SK-N-SH (cell line): Measurements from ENCODE around the gene RFTN1. TPM values are rescaled to one million over a fixed set of nuclear protein-coding genes. Genes with fewer than 3 reads are reported as not detected.

Experiments used
- CTCF ChIA-PET: fragments of 300-600, 350-600 bp; formaldehyde crosslinking; extraction: SDS; loops from one replicate; lab custom pipeline; 2021; lab: Yijun Ruan, JAX
- POLR2A ChIA-PET: fragments of 350-600 bp; sonication (Branson Sonifier 250); formaldehyde crosslinking; extraction: SDS; loops from one replicate; lab custom pipeline; 2020; ENCODE audit warnings: antibody characterized with exemption, inconsistent platforms; lab: Yijun Ruan, JAX
- DNase-seq: peaks from one replicate; pipeline ENCODE4 v3.0.0; 2012
- H2AFZ ChIP-seq: fragments of 200-600 bp; sonication (generic); 2 replicates; pipeline ENCODE4 v1.8.1; 2016; ENCODE audit warnings: antibody characterized with exemption, mild to moderate bottlenecking, low read depth
- H3F3A ChIP-seq: fragments of 200-600 bp; sonication (generic); replicated peaks from 2 replicates; pipeline ENCODE3; 2016; ENCODE audit warnings: antibody characterized with exemption, mild to moderate bottlenecking; ENCODE audit not compliant: insufficient read depth
- H3K27ac ChIP-seq, 2 experiments: fragments of 200-500 bp in 1 of 2; fragments of 200-600 bp in 1 of 2; sonication (Bioruptor generic) in 1 of 2; sonication (generic), shearing (Covaris generic) in 1 of 2; 2 replicates each; pipeline versions ENCODE4 v1.5.1 to v1.6.1; 2014 to 2016; ENCODE audit warnings: low read depth in 2 of 2, inconsistent platforms in 1 of 2, low read length in 1 of 2, mild to moderate bottlenecking in 1 of 2, mixed read lengths in 1 of 2
- H3K27me3 ChIP-seq: fragments of 200-600 bp; sonication (generic), shearing (Covaris generic); 2 replicates; pipeline ENCODE4 v1.6.1; 2016; ENCODE audit warnings: mixed run types; ENCODE audit not compliant: insufficient read depth
- H3K36me3 ChIP-seq, 2 experiments: fragments of 200-500 bp in 1 of 2; fragments of 200-600 bp in 1 of 2; sonication (Bioruptor generic) in 1 of 2; sonication (generic) in 1 of 2; replicated peaks in 1 of 2; 2 replicates each; pipeline versions ENCODE3 to v1.5.1; 2014 to 2016; ENCODE audit warnings: low read length in 1 of 2, mild to moderate bottlenecking in 1 of 2; ENCODE audit not compliant: insufficient read depth in 2 of 2, control insufficient read depth in 1 of 2
- H3K4me1 ChIP-seq, 2 experiments: fragments of 200-500 bp in 1 of 2; fragments of 200-600 bp in 1 of 2; sonication (Bioruptor generic) in 1 of 2; sonication (generic), shearing (Covaris generic) in 1 of 2; 2 replicates each; pipeline versions ENCODE4 v1.5.1 to v1.6.1; 2014 to 2016; ENCODE audit warnings: low read depth in 1 of 2, low read length in 1 of 2, mixed run types in 1 of 2; ENCODE audit not compliant: insufficient read depth in 2 of 2, control insufficient read depth in 1 of 2
- H3K4me2 ChIP-seq: fragments of 200-600 bp; sonication (generic), shearing (Covaris generic); 2 replicates; pipeline ENCODE4 v1.6.1; 2017; ENCODE audit warnings: mixed run types
- H3K4me3 ChIP-seq, 2 experiments: fragments of 200-500 bp in 1 of 2; fragments of 200-600 bp in 1 of 2; sonication (Bioruptor generic) in 1 of 2; sonication (generic), shearing (Covaris generic) in 1 of 2; 2 replicates each; pipeline versions ENCODE4 v1.5.1 to v1.8.1; 2014 to 2016; ENCODE audit warnings: low read depth in 2 of 2, inconsistent platforms in 1 of 2, low read length in 1 of 2, mild to moderate bottlenecking in 1 of 2, mixed read lengths in 1 of 2, moderate library complexity in 1 of 2
- H3K79me2 ChIP-seq: fragments of 200-600 bp; sonication (generic); 2 replicates; pipeline ENCODE4 v1.8.1; 2017; ENCODE audit warnings: mild to moderate bottlenecking; ENCODE audit not compliant: insufficient read depth
- H3K9ac ChIP-seq: fragments of 200-600 bp; sonication (generic); 2 replicates; pipeline ENCODE4 v1.6.1; 2017; ENCODE audit warnings: mixed run types
- H3K9me2 ChIP-seq: fragments of 200-600 bp; sonication (generic); 2 replicates; pipeline ENCODE4 v1.6.1; 2017; ENCODE audit warnings: mixed run types
- H3K9me3 ChIP-seq: fragments of 200-600 bp; sonication (generic); 2 replicates; pipeline ENCODE4 v1.6.1; 2017; ENCODE audit warnings: mixed run types, mild to moderate bottlenecking, moderate library complexity
- H4K20me1 ChIP-seq: fragments of 200-600 bp; sonication (generic); 2 replicates; pipeline ENCODE4 v1.6.1; 2017; ENCODE audit warnings: mild to moderate bottlenecking, mixed run types; ENCODE audit not compliant: insufficient read depth
- CHD2 ChIP-seq: fragments of 150-350 bp; IDR thresholded peaks from 2 replicates; pipeline ENCODE4 v1.6.1; 2018; ENCODE audit warnings: low read length; ENCODE audit not compliant: partially characterized antibody
- ELF1 ChIP-seq: IDR thresholded peaks from 2 replicates; pipeline ENCODE4 v1.4.0; 2012
- EZH2phosphoT487 ChIP-seq: fragments of 200-600 bp; sonication (generic); IDR thresholded peaks from 2 replicates; pipeline ENCODE4 v1.6.1; 2017; ENCODE audit warnings: low read depth, mixed run types, mild to moderate bottlenecking, antibody characterized with exemption, moderate library complexity, borderline replicate concordance
- FOXJ3 ChIP-seq: sonication (generic); formaldehyde crosslinking; IDR thresholded peaks from 2 replicates; pipeline ENCODE4 v1.5.1; 2020; ENCODE audit warnings: mild to moderate bottlenecking, missing genetic modification reagents
- FOXM1 ChIP-seq: IDR thresholded peaks from 2 replicates; pipeline ENCODE4 v1.4.0; 2012; ENCODE audit warnings: low read depth, mild to moderate bottlenecking
- GABPA ChIP-seq: IDR thresholded peaks from 2 replicates; pipeline ENCODE4 v1.4.0; 2012; ENCODE audit warnings: low read depth, mild to moderate bottlenecking
- IRF3 ChIP-seq: fragments of 150-350 bp; IDR thresholded peaks from 2 replicates; pipeline ENCODE4 v1.6.1; 2016; ENCODE audit warnings: mild to moderate bottlenecking, low read depth, low read length
- JUND ChIP-seq: IDR thresholded peaks from 2 replicates; pipeline ENCODE4 v1.4.0; 2012
- MEF2A ChIP-seq: IDR thresholded peaks from 2 replicates; pipeline ENCODE4 v1.4.0; 2012; ENCODE audit warnings: low read depth, borderline replicate concordance
- MXI1 ChIP-seq: IDR thresholded peaks from 2 replicates; pipeline ENCODE4 v1.6.1; 2012; ENCODE audit warnings: mild to moderate bottlenecking, low read depth, low read length, improper control_type of control experiment
- NFIC ChIP-seq: IDR thresholded peaks from 2 replicates; pipeline ENCODE4 v1.4.0; 2012; ENCODE audit warnings: borderline replicate concordance
- NRF1 ChIP-seq: IDR thresholded peaks from 2 replicates; pipeline ENCODE4 v1.6.1; 2012; ENCODE audit warnings: low read depth, mild to moderate bottlenecking, low read length
- PBX3 ChIP-seq: IDR thresholded peaks from 2 replicates; pipeline ENCODE4; 2012
- POLR2AphosphoS5 ChIP-seq: IDR thresholded peaks from 2 replicates; pipeline ENCODE4 v1.6.1; 2012; ENCODE audit warnings: low read depth, low read length
- RAD21 ChIP-seq: IDR thresholded peaks from 2 replicates; pipeline ENCODE4 v1.6.1; 2012; ENCODE audit warnings: mild to moderate bottlenecking, low read length
- RCOR1 ChIP-seq: fragments of 150-350 bp; IDR thresholded peaks from 2 replicates; pipeline ENCODE4 v1.6.1; 2017; ENCODE audit warnings: antibody characterized with exemption, low read length
- SMC3 ChIP-seq: IDR thresholded peaks from 2 replicates; pipeline ENCODE4 v1.6.1; 2012; ENCODE audit warnings: low read depth, low read length, improper control_type of control experiment
- USF2 ChIP-seq: fragments of 150-350 bp; IDR thresholded peaks from 2 replicates; pipeline ENCODE4 v1.6.1; 2017; ENCODE audit warnings: antibody characterized with exemption, low read length, low read depth, borderline replicate concordance
- YY1 ChIP-seq: IDR thresholded peaks from 2 replicates; pipeline ENCODE4 v1.4.0; 2012; ENCODE audit warnings: low read depth, mild to moderate bottlenecking
- WGBS: methylation state at CpG from one replicate; pipeline ENCODE4 v1.1.6; 2017; ENCODE audit warnings: low lambda C conversion rate; 5-methylcytosine and 5-hydroxymethylcytosine counted together
- polyA plus RNA-seq, 3 experiments: library from polyadenylated mRNA; depleted of rRNA; stranded (reverse); fragments of >200 nt; gene quantifications; 2 replicates each; pipeline ENCODE4 v1.2.3, GENCODE V29; 2012

RFTN1 gene
- polyA plus RNA-seq, 1 of the 3 experiments (the other 2 are of a cell fraction) = 21.2 TPM

- no peaks in the 10 kb centered on the region for H3K27me3 ChIP-seq
- peaks cover 13 to 28% of the 10 kb centered on the region in 2 experiments for H3K36me3 ChIP-seq
- no peak overlapping the region for H3K9ac ChIP-seq
- no peaks in the 10 kb centered on the region for H3K9me3 ChIP-seq
- H2AFZ ChIP-seq = no peak overlapping the region
- H3K4me1 ChIP-seq = peaks cover 0 to 9% of the 10 kb centered on the region in 2 experiments; a peak in 1 of 4 replicates
- WGBS = 98% methylated on average over 17 of the region's 17 CpGs
- TF ChIP-seq MXI1 = no peak
- no peak for TF ChIP-seq MEF2A
- TF ChIP-seq FOXJ3 (CRISPR knock-in tag) = no peak
- TF ChIP-seq RAD21 = no peak
- TF ChIP-seq POLR2AphosphoS5 = no peak
- no peak for TF ChIP-seq ELF1
- no peak for TF ChIP-seq CHD2
- no peak for TF ChIP-seq FOXM1
- TF ChIP-seq NFIC = no peak
- no peak for TF ChIP-seq IRF3
- no peak for TF ChIP-seq GABPA
- no peak for TF ChIP-seq RCOR1
- no peak for TF ChIP-seq SMC3
- TF ChIP-seq EZH2phosphoT487 = no peak
- TF ChIP-seq YY1 = no peak
- TF ChIP-seq USF2 = no peak
- no peak for TF ChIP-seq JUND
- TF ChIP-seq NRF1 = no peak
- TF ChIP-seq PBX3 = no peak
- DNase-seq = no peak
- no peak overlapping the region for H3K4me2 ChIP-seq
- no peaks in the 10 kb centered on the region for H4K20me1 ChIP-seq
- POLR2A ChIA-PET = no interaction called here
- no peaks in the 10 kb centered on the region for H3K79me2 ChIP-seq
- no peak overlapping the region for H3K4me3 ChIP-seq
- no peaks in the 10 kb centered on the region for H3K9me2 ChIP-seq
- CTCF ChIA-PET = interaction anchor here (0.9 to 1.1 kb wide), 2 partner anchors 9 to 138 kb away, joined by 3 to 4 read pairs; no protein-coding TSS in a partner anchor
- H3K27ac ChIP-seq = no peak overlapping the region; a peak in 1 of 4 replicates
- no peaks in the 10 kb centered on the region for H3F3A ChIP-seq
These were observed 139.2 kb downstream of the RFTN1 start for GRCh38 chr3:16374047-16374934.
